ENCODE measurements around the gene TLK2.
"Not testable (repeated sequence)": the region's sequence is repeated elsewhere in the genome, so short reads cannot be mapped to it uniquely, and the experiment has no call there.

TLK2 gene

GRCh38 chr17:62465271-62465670, 13.4 kb upstream of the TLK2 start:
- not testable (repeated sequence) for H3K4ac ChIP-seq (ENCODE audit: low read depth, low read length); H3K27me3 ChIP-seq (ENCODE audit: insufficient read depth, low read length, poor library complexity); H3K18ac ChIP-seq (ENCODE audit: low read length); H2AK5ac ChIP-seq (ENCODE audit: low read length); H3K9ac ChIP-seq (ENCODE audit: low read length); DNase-seq; H2BK120ac ChIP-seq (ENCODE audit: low read depth, low read length); H2BK15ac ChIP-seq (replicated peaks; ENCODE audit: low read depth); H3K4me1 ChIP-seq (ENCODE audit: control insufficient read depth, low read depth, low read length); H4K8ac ChIP-seq (ENCODE audit: low read depth, low read length); H4K5ac ChIP-seq (ENCODE audit: low read length); H3K79me1 ChIP-seq (ENCODE audit: low read length); H3K79me2 ChIP-seq (ENCODE audit: control insufficient read depth, insufficient read depth, low read length); H3K4me2 ChIP-seq (ENCODE audit: low read length); H2BK5ac ChIP-seq (ENCODE audit: low read length); H3K36me3 ChIP-seq (ENCODE audit: control insufficient read depth, insufficient read depth, low read length); H3K23ac ChIP-seq (ENCODE audit: low read length); H3K56ac ChIP-seq (ENCODE audit: low read length); H3K27ac ChIP-seq (ENCODE audit: low read depth, low read length); H3K4me3 ChIP-seq (ENCODE audit: low read length)
- no CpG with 5 or more reads among the region's 7 CpGs for WGBS (ENCODE audit: extremely low coverage, insufficient coverage, low lambda C conversion rate)

- H3K4me1 ChIP-seq (ENCODE audit: control insufficient read depth, low read depth, low read length); H3K4ac ChIP-seq (ENCODE audit: low read depth, low read length); H2BK15ac ChIP-seq (replicated peaks; ENCODE audit: low read depth); H2AK5ac ChIP-seq (ENCODE audit: low read length); H2BK120ac ChIP-seq (ENCODE audit: low read depth, low read length); H3K27ac ChIP-seq (ENCODE audit: low read depth, low read length); H3K56ac ChIP-seq (ENCODE audit: low read length); H2BK5ac ChIP-seq (ENCODE audit: low read length); H3K23ac ChIP-seq (ENCODE audit: low read length); H3K18ac ChIP-seq (ENCODE audit: low read length); H3K79me2 ChIP-seq (ENCODE audit: control insufficient read depth, insufficient read depth, low read length); H3K9ac ChIP-seq (ENCODE audit: low read length); H3K36me3 ChIP-seq (ENCODE audit: control insufficient read depth, insufficient read depth, low read length); H3K27me3 ChIP-seq (ENCODE audit: insufficient read depth, low read length, poor library complexity); H3K4me3 ChIP-seq (ENCODE audit: low read length); H4K8ac ChIP-seq (ENCODE audit: low read depth, low read length); H3K4me2 ChIP-seq (ENCODE audit: low read length); H3K79me1 ChIP-seq (ENCODE audit: low read length); H4K5ac ChIP-seq (ENCODE audit: low read length): not testable (repeated sequence)
- no CpG with 5 or more reads among the region's 8 CpGs for WGBS (ENCODE audit: extremely low coverage, insufficient coverage, low lambda C conversion rate)
- DNase-seq: peak; percentile 39
Measured at GRCh38 chr17:62470666-62471379, 7.8 kb upstream of the TLK2 start.

GRCh38 chr17:62471380-62471880, 7.2 kb upstream of the TLK2 start:
- H2BK120ac ChIP-seq (ENCODE audit: low read depth, low read length); H3K4me2 ChIP-seq (ENCODE audit: low read length); H3K27me3 ChIP-seq (ENCODE audit: insufficient read depth, low read length, poor library complexity); H3K4ac ChIP-seq (ENCODE audit: low read depth, low read length); H3K79me1 ChIP-seq (ENCODE audit: low read length); H4K8ac ChIP-seq (ENCODE audit: low read depth, low read length); H3K18ac ChIP-seq (ENCODE audit: low read length); H3K56ac ChIP-seq (ENCODE audit: low read length); H3K23ac ChIP-seq (ENCODE audit: low read length); H2AK5ac ChIP-seq (ENCODE audit: low read length); H3K9ac ChIP-seq (ENCODE audit: low read length); H4K5ac ChIP-seq (ENCODE audit: low read length); H3K4me1 ChIP-seq (ENCODE audit: control insufficient read depth, low read depth, low read length); H3K4me3 ChIP-seq (ENCODE audit: low read length); H2BK15ac ChIP-seq (replicated peaks; ENCODE audit: low read depth); H3K27ac ChIP-seq (ENCODE audit: low read depth, low read length); H3K79me2 ChIP-seq (ENCODE audit: control insufficient read depth, insufficient read depth, low read length); H2BK5ac ChIP-seq (ENCODE audit: low read length); H3K36me3 ChIP-seq (ENCODE audit: control insufficient read depth, insufficient read depth, low read length); DNase-seq: not testable (repeated sequence)
- WGBS (ENCODE audit: extremely low coverage, insufficient coverage, low lambda C conversion rate): no CpG with 5 or more reads among the region's 9 CpGs

GRCh38 chr17:62473030-62473982, 5.3 kb upstream of the TLK2 start:
- not testable (repeated sequence) for H3K36me3 ChIP-seq (ENCODE audit: control insufficient read depth, insufficient read depth, low read length); H2BK15ac ChIP-seq (replicated peaks; ENCODE audit: low read depth); H3K27ac ChIP-seq (ENCODE audit: low read depth, low read length); H3K27me3 ChIP-seq (ENCODE audit: insufficient read depth, low read length, poor library complexity); H3K4me3 ChIP-seq (ENCODE audit: low read length); H3K9ac ChIP-seq (ENCODE audit: low read length); H2AK5ac ChIP-seq (ENCODE audit: low read length); H4K5ac ChIP-seq (ENCODE audit: low read length); H3K79me2 ChIP-seq (ENCODE audit: control insufficient read depth, insufficient read depth, low read length); H3K4ac ChIP-seq (ENCODE audit: low read depth, low read length); H3K79me1 ChIP-seq (ENCODE audit: low read length); H4K8ac ChIP-seq (ENCODE audit: low read depth, low read length); H3K18ac ChIP-seq (ENCODE audit: low read length); H2BK120ac ChIP-seq (ENCODE audit: low read depth, low read length); H3K56ac ChIP-seq (ENCODE audit: low read length); H2BK5ac ChIP-seq (ENCODE audit: low read length); H3K4me1 ChIP-seq (ENCODE audit: control insufficient read depth, low read depth, low read length); H3K23ac ChIP-seq (ENCODE audit: low read length); H3K4me2 ChIP-seq (ENCODE audit: low read length)
- WGBS (ENCODE audit: extremely low coverage, insufficient coverage, low lambda C conversion rate): no CpG with 5 or more reads among the region's 8 CpGs
- peak; percentile 67 for DNase-seq

- H3K79me2 ChIP-seq (ENCODE audit: control insufficient read depth, insufficient read depth, low read length); H4K8ac ChIP-seq (ENCODE audit: low read depth, low read length); H3K9ac ChIP-seq (ENCODE audit: low read length); H3K36me3 ChIP-seq (ENCODE audit: control insufficient read depth, insufficient read depth, low read length); H3K4ac ChIP-seq (ENCODE audit: low read depth, low read length); H3K27me3 ChIP-seq (ENCODE audit: insufficient read depth, low read length, poor library complexity); H3K18ac ChIP-seq (ENCODE audit: low read length); H3K4me2 ChIP-seq (ENCODE audit: low read length); H3K4me1 ChIP-seq (ENCODE audit: control insufficient read depth, low read depth, low read length); H2BK15ac ChIP-seq (replicated peaks; ENCODE audit: low read depth); H4K5ac ChIP-seq (ENCODE audit: low read length); H2BK120ac ChIP-seq (ENCODE audit: low read depth, low read length); H2AK5ac ChIP-seq (ENCODE audit: low read length); H3K27ac ChIP-seq (ENCODE audit: low read depth, low read length); H3K79me1 ChIP-seq (ENCODE audit: low read length); H2BK5ac ChIP-seq (ENCODE audit: low read length); H3K4me3 ChIP-seq (ENCODE audit: low read length); DNase-seq; H3K23ac ChIP-seq (ENCODE audit: low read length); H3K56ac ChIP-seq (ENCODE audit: low read length): not testable (repeated sequence)
- WGBS (ENCODE audit: extremely low coverage, insufficient coverage, low lambda C conversion rate): no CpG with 5 or more reads among the region's 8 CpGs
Measured at GRCh38 chr17:62477111-62477510, 1.5 kb upstream of the TLK2 start.

Measured in mesendoderm (in vitro differentiated cells).